HL-60 (cell line): Measurements from ENCODE around the gene MBTD1.
"Not testable (repeated sequence)": the region's sequence is repeated elsewhere in the genome, so short reads cannot be mapped to it uniquely, and the experiment has no call there.

Experiments used
- DNase-seq, 2 experiments: peaks; one replicate each; pipeline ENCODE4 v3.0.0-alpha.2; 2010 to 2020; ENCODE audit warnings: low read depth in 1 of 2, low spot score in 1 of 2
- H3K27ac ChIP-seq: fragments of 250-450 bp; sonication (Bioruptor Pico); replicated peaks from 2 replicates; pipeline ENCODE4 v1.5.1; 2020; ENCODE audit warnings: mild to moderate bottlenecking, moderate library complexity
- H3K27me3 ChIP-seq: fragments of 250-450 bp; sonication (Bioruptor Pico); 2 replicates; pipeline ENCODE4 v1.5.1; 2021; ENCODE audit warnings: mild to moderate bottlenecking, moderate library complexity; ENCODE audit not compliant: insufficient read depth, poor library complexity, severe bottlenecking
- H3K4me3 ChIP-seq: replicated peaks from 2 replicates; pipeline ENCODE4 v1.5.1; 2011; ENCODE audit warnings: mild to moderate bottlenecking, control low read depth, low read length; ENCODE audit not compliant: insufficient read depth
- GABPA ChIP-seq: IDR thresholded peaks from 2 replicates; pipeline ENCODE4 v1.6.1; 2012; ENCODE audit warnings: low read depth
- POLR2AphosphoS5 ChIP-seq: IDR thresholded peaks from 2 replicates; pipeline ENCODE4 v1.6.1; 2012; ENCODE audit warnings: low read depth
- SPI1 ChIP-seq: IDR thresholded peaks from 2 replicates; pipeline ENCODE4 v1.6.1; 2012; ENCODE audit warnings: low read depth, mild to moderate bottlenecking, borderline replicate concordance
- long read RNA-seq: library from polyadenylated mRNA; unstranded; transcript quantifications from one replicate; pipeline ENCODE4 v2.0.0, GENCODE V29; 2020
- TF ChIP-seq, protein P1 (sequence below): IDR thresholded peaks from one replicate; pipeline ENCODE4 v1.5.1; 2011; ENCODE audit warnings: low read length, control low read depth, inconsistent platforms; ENCODE audit not compliant: insufficient read depth
- TF ChIP-seq, protein P2 (sequence below): IDR thresholded peaks from 2 replicates; pipeline ENCODE4 v1.6.1; 2012; ENCODE audit warnings: low read depth; ENCODE audit not compliant: insufficient replicate concordance

Gene MBTD1
- long read RNA-seq, partial matches to known transcripts, result 3 of 10 reads
- long read RNA-seq, other reads (novel, unspliced or antisense), result 7 of 10 reads

DNA sequence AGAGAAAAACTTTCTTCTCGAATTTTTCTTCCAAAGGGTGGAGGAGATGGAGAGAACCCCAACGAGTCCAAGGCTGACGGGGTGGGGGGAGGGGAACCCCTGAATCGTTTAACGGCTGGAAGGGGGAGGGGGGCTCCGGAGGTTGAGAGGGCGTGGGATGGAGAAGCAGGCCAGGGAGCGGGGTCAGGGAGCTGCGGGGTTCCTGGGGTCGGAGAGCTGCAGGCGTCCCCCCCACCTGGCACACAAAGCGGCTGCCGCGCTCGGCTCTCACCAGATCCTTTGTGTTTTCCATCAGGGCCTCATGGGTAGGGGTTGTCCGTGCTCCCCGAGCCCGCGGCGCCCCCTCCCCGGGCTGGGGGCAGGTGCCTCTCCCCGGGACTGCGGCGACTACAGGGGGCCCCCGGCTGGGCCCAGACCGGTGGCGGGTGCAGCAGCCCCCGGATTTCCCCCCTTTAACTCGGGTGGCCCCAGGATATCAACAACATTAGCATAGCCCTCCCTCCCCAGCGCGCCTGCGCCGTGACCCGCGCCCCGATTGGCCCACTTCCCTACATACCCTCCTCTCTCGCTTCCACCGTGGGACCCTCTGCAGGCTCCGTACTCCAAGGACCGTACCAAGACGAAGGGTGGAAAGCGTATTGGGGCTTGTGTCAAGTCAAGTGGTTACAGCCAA, at the start of gene MBTD1:
TSS of gene MBTD1 (minus strand) at position 486 of the 673 bp plus-strand sequence. CDS start 34,888 bp downstream, outside the sequence.
- Histone ChIP-seq H3K4me3 (peak within 1 kb of the TSS; percentile 93), H3K27ac (peak within 1 kb of the TSS; percentile 100), H3K27me3 (no peaks in the 10 kb centered on the region)
- peak; percentile 91 to 98 for DNase-seq
- TF ChIP-seq SPI1, result peak; percentile 78
- no peak for TF ChIP-seq POLR2AphosphoS5

DNA sequence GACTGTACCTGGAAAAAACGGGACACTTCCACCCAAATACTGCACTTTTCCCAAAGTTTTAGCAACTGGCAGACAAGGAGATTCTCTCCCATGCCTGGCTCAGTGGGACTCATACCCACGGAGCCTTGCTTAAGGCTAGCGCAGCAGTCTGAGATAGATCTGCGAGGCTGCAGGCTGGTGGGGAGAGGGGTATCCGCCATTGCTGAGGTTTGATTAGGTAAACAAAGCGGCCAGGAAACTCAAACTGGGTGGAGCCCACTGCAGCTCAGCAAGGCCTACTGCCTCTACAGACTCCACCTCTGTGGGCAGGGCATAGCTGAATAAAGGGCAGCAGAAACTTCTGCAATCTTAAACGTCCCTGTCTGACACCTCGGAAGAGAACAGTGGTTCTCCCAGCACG, 45.3 kb upstream of the MBTD1 start:
- no peak overlapping the region for H3K27ac ChIP-seq
- DNase-seq, result no peak
- TF ChIP-seq GABPA (no peak), SPI1 (no peak), POLR2AphosphoS5 (no peak)
- TF ChIP-seq, protein P1, sequence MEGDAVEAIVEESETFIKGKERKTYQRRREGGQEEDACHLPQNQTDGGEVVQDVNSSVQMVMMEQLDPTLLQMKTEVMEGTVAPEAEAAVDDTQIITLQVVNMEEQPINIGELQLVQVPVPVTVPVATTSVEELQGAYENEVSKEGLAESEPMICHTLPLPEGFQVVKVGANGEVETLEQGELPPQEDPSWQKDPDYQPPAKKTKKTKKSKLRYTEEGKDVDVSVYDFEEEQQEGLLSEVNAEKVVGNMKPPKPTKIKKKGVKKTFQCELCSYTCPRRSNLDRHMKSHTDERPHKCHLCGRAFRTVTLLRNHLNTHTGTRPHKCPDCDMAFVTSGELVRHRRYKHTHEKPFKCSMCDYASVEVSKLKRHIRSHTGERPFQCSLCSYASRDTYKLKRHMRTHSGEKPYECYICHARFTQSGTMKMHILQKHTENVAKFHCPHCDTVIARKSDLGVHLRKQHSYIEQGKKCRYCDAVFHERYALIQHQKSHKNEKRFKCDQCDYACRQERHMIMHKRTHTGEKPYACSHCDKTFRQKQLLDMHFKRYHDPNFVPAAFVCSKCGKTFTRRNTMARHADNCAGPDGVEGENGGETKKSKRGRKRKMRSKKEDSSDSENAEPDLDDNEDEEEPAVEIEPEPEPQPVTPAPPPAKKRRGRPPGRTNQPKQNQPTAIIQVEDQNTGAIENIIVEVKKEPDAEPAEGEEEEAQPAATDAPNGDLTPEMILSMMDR, result no peak
- TF ChIP-seq, protein P2, sequence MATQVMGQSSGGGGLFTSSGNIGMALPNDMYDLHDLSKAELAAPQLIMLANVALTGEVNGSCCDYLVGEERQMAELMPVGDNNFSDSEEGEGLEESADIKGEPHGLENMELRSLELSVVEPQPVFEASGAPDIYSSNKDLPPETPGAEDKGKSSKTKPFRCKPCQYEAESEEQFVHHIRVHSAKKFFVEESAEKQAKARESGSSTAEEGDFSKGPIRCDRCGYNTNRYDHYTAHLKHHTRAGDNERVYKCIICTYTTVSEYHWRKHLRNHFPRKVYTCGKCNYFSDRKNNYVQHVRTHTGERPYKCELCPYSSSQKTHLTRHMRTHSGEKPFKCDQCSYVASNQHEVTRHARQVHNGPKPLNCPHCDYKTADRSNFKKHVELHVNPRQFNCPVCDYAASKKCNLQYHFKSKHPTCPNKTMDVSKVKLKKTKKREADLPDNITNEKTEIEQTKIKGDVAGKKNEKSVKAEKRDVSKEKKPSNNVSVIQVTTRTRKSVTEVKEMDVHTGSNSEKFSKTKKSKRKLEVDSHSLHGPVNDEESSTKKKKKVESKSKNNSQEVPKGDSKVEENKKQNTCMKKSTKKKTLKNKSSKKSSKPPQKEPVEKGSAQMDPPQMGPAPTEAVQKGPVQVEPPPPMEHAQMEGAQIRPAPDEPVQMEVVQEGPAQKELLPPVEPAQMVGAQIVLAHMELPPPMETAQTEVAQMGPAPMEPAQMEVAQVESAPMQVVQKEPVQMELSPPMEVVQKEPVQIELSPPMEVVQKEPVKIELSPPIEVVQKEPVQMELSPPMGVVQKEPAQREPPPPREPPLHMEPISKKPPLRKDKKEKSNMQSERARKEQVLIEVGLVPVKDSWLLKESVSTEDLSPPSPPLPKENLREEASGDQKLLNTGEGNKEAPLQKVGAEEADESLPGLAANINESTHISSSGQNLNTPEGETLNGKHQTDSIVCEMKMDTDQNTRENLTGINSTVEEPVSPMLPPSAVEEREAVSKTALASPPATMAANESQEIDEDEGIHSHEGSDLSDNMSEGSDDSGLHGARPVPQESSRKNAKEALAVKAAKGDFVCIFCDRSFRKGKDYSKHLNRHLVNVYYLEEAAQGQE, result no peak
- H3K27me3 ChIP-seq, result no peaks in the 10 kb centered on the region
- H3K4me3 ChIP-seq, result no peak overlapping the region

- no peaks in the 10 kb centered on the region for H3K27me3 ChIP-seq
- no peak overlapping the region for H3K27ac ChIP-seq
- no peak for DNase-seq
- H3K4me3 ChIP-seq, result no peak overlapping the region
- TF ChIP-seq GABPA (no peak), POLR2AphosphoS5 (no peak), SPI1 (no peak)
- TF ChIP-seq, protein P2, result no peak
- TF ChIP-seq, protein P1, result no peak
Observed at GRCh38 chr17:51299859-51300258, 40.0 kb upstream of the MBTD1 start.

DNA sequence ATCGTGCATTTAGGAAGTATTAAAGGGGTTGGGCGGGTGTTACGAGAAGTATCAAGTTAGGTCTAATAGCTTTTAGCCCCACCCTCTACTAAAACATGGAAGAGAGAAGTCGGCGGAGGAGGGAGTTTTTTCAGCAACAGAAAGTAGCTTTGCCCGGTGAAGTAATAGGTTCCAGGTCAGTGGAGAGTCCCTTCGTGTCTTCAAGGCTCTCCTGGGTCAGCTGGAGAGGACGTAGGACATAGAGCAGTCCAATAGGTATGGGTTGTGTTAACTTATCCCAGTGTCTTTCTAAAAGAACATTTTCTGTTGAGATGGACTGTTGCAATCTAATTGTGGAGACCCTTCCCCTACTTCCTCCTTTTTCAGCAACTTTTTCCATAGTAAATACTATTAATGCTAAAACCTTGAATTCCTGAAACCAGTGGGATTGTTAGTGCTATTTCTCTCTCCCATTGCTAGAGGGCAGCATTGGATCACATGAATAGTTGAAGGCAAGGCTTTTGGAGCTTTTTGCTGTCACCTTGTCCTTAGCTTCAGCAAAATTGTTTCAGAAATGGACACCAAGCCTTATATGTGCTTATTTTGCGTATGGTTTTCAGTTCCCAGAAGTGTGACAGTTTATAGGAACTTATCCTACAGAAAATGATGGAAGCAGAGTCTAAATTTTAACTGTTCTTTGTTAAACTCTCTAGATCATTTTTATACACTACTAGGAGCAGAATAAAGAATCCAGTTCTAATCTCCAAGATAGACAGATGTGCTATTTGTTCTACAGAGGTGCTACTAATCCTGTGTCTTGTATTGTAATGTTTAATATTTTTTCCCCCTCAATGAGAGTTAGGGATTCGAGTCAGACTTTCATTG, 38.9 kb upstream of the MBTD1 start:
- Histone ChIP-seq H3K4me3 (no peak overlapping the region), H3K27ac (no peak overlapping the region), H3K27me3 (no peaks in the 10 kb centered on the region)
- DNase-seq, result peak in 1 of 2 experiments; percentile 9
- TF ChIP-seq, protein P1, result peak; percentile 70
- no peak for TF ChIP-seq GABPA

DNA sequence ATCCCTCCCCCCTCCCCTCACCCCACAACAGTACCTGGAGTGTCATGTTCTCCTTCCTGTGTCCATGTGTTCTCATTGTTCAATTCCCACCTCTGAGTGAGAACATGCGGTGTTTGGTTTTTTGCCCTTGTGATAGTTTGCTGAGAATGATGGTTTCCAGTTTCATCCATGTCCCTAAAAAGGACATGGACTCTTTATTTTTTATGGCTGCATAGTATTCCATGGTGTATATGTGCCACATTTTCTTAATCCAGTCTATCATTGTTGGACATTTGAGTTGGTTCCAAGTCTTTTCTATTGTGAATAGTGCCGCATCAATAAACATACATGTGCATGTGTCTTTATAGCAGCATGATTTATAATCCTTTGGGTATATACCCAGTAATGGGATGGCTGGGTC, 34.5 kb upstream of the MBTD1 start:
- not testable (repeated sequence) for DNase-seq, H3K27ac ChIP-seq, H3K27me3 ChIP-seq, H3K4me3 ChIP-seq
